ENCODE data around the gene CCN6. TPM values are rescaled to one million over a fixed set of nuclear protein-coding genes. Genes with fewer than 3 reads are reported as not detected.

The CCN6 gene
- polyA plus RNA-seq, 4 donors: 1.8 to 3.9 (median 3.4) TPM

- DNase-seq (ENCODE audit: low read depth in 4 of 4, low spot score in 2 of 4): peak in 2 of 4 donors; percentile 15 to 51
Observed at GRCh38 chr6:112109262-112109661, 55.4 kb downstream of the CCN6 start.

- DNase-seq (ENCODE audit: low read depth in 4 of 4, low spot score in 2 of 4): no peak
Observed at GRCh38 chr6:112113431-112113830, 59.5 kb downstream of the CCN6 start.

GRCh38 chr6:112113918-112114317 lies 60.0 kb downstream of the CCN6 start:
- no peak for DNase-seq (ENCODE audit: low read depth in 4 of 4, low spot score in 2 of 4)

- DNase-seq (ENCODE audit: low read depth in 4 of 4, low spot score in 2 of 4): no peak
Observed at GRCh38 chr6:112114577-112115223, 60.8 kb downstream of the CCN6 start.

GRCh38 chr6:112116221-112116620 lies 62.3 kb downstream of the CCN6 start:
- DNase-seq (ENCODE audit: low read depth in 4 of 4, low spot score in 2 of 4): no peak

- no peak for DNase-seq (ENCODE audit: low read depth in 4 of 4, low spot score in 2 of 4)
Observed at GRCh38 chr6:112117554-112117953, 63.6 kb downstream of the CCN6 start.

GRCh38 chr6:112118034-112118433 lies 64.1 kb downstream of the CCN6 start:
- DNase-seq (ENCODE audit: low read depth in 4 of 4, low spot score in 2 of 4): no peak

Other genes with a start within 250 kb of the CCN6 start
- 100 to 1,000 TPM; 150 to 173 (median 158) TPM for gene FYN, start 180.7 kb upstream of the CCN6 start, polyA plus RNA-seq (ENCODE audit: insufficient read length in 4 of 4)
- 10 to 100 TPM; 24.6 to 55.7 (median 38.0) TPM for gene TUBE1, start 33.4 kb downstream of the CCN6 start, polyA plus RNA-seq (ENCODE audit: insufficient read length in 4 of 4)
- gene FAM229B, start 33.5 kb downstream of the CCN6 start, polyA plus RNA-seq (ENCODE audit: insufficient read length in 4 of 4): 10 to 100 TPM; 40.8 to 56.4 (median 43.4) TPM
- gene LAMA4, start 200.5 kb downstream of the CCN6 start, polyA plus RNA-seq (ENCODE audit: insufficient read length in 4 of 4): 100 to 1,000 TPM in 1 of 4 donors, 10 to 100 TPM in 3; 83.4 to 109 (median 89.0) TPM

All from left renal cortex interstitium (tissue), 4 donors.